ENCODE measurements around the gene MAD1L1.
"Not testable (repeated sequence)": the region's sequence is repeated elsewhere in the genome, so short reads cannot be mapped to it uniquely, and the experiment has no call there.

GRCh38 chr7:1995911-1996420 lies 236.8 kb downstream of the MAD1L1 start:
- TF ChIP-seq EZH2 (IDR thresholded peaks at IDR 0.05); POLR2AphosphoS5 (IDR thresholded peaks at IDR 0.05; ENCODE audit: borderline replicate concordance, low read depth, low read length); FOXP2 (optimal IDR thresholded peaks at IDR 0.05; ENCODE audit: control extremely low read depth, extremely low read length, insufficient read depth): not testable (repeated sequence)
